SHP77 (cell line): ENCODE results near the gene MEOX2.

Source experiments
- DNase-seq, 2 experiments: peaks; one replicate each; lab custom pipeline; 2025; lab: John Stamatoyannopoulos, UW

MEOX2 gene

DNA sequence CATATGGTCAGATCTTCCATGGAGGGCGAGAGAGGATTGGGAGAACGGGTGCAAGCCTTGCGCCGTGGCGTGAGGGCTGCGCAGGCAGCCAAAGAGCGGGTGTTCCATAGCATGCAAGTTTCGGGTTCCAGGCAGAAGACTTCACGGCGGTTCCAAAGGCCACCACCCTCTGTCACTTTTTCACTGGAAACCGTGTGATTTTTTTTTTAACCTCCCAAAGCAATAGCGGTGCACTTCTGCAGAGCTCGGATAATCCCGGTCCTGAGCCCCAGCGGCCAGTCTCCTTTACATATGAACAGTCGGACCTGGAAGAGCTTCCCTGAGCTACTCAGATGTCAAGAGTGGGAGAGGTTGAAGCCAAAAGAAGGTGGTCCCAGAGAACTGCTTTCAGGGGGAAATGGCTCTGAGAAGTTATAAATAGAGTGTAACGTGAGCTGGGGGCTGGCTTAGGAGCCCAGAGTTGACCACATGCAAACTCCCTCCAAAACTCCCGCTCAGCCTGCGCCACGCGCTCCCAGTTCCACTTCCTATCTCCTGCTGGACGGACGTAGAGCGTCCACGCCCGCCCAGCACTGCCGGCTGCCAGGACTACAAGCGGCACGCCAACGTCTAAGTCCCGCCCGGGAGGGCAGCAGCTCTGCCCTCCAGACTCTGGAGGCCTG, at the start of gene MEOX2:
Gene MEOX2, minus strand, starts transcription at position 389 of the 662 bp plus-strand sequence. Its CDS starts 281 bp downstream, at position 108.
- no peak for DNase-seq

DNA sequence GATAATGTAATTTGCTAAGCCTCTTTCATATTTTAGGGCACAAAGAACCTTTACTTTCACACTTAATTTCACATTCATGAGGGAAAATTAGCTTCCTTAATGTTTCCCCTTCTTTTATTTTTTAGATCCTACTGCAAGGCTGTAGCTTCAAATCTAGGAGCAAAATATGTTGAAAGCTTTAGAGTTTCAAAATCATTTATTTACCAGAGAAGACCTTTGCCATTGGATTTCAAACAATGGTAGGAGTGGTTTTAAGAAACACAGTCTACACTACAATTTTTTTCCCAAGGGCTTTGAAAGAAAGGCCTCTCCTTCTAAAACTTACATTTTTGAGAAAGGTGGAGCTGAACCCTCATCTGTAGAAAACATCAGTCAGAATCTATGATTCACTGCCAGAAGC, 43.3 kb upstream of the MEOX2 start:
- no peak for DNase-seq

DNA sequence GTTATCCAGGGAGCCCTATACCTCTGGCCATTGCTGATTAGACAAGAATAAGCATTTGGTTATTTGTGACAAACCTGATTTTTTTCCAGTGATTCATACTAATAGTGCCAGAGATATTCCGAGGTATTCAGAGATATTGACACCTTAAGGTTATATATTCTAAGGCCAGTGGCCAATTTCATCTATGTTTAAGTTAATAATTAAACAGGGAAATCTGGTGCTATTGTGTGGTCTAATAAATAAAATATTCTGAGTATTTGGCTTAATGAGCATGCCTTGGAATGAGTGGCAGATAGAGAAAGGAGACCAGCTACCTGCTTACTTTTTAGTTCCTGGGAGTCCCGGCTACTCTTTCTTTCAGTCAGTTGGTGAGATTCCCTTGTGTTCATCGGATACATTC, 38.6 kb upstream of the MEOX2 start:
- DNase-seq: no peak

DNA sequence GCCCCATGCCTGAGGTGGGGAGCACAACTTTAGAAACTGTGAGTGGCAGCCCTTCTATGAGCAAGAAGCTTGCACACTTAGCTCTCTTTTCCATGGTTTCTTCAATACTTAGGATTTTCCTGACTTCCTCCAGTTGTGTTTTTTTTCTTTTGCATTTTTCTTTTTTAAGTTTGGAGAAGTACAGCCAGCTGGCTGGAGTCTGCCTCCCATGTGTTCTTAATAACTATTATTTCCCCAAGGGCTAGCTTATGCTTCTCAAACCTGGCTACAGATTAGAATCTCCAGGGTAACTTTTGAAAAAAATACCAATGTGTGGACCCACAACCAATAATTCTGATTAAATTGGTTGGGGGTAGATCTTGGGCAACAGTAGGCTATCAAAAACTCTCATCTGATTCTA, 37.4 kb upstream of the MEOX2 start:
- DNase-seq: no peak

DNA sequence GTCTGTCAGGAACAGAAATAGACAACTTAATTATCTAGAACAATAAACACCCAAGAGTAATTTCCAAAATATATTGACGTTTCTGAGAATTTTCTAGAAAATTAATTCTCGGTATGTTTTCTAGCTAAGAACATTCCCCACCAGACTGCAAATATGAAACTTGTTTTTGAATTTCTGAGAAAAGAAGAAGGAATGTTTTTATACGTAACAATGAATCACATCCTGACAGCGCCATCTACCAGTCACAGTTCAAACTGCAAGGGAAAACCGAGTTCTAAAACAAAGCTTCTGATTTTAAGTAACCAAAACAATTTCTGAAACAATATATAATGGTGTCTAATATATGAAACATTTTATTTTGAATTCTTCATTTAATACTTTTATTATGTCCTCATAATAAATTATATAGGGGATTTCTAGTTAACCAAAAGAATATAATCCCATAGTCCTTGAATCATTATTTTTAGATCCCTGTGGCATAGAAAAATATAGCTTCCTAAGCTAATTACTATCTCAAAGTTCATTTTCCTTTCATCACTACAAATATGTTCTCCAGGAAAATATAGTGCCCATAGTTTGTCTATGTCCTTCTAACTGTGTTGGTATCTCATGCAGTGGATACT, 34.5 kb upstream of the MEOX2 start:
- peak; percentile 25 to 63 for DNase-seq

DNA sequence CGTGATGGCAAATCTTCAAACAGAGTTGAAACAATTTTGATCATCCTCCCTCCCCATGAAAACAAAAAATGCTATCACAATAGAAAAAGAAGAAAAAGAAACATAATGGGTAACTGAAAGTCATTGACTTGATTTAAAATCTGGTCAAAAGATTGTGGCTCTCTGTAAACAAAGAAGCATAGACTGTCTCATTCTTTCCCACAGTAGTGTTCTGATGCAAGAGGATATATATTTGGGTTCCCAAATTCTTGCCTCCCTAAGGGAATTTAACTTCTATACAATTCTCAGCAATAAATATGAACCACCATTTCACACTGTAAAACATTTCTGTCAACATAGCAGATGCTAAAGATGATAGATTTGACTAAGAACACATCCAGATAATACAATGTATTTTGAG, 32.8 kb upstream of the MEOX2 start:
- no peak for DNase-seq

DNA sequence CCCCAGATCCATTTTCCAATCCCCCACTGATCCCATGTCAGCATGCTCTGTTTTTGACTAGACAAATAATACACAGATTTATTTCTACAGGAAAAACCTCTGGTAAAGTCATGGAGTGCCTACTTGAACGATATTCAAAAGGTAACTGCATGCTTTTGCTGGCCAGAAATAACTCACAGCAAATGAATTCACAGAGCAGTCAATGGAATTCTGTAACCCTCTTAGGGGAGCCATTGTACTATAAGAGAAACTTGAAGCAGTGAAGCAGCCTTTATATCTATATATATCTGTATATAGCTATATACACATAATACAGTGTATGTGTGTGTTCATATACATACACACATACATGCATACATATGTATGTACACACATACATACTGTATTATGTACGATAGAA, 29.0 kb upstream of the MEOX2 start:
- DNase-seq: no peak

DNA sequence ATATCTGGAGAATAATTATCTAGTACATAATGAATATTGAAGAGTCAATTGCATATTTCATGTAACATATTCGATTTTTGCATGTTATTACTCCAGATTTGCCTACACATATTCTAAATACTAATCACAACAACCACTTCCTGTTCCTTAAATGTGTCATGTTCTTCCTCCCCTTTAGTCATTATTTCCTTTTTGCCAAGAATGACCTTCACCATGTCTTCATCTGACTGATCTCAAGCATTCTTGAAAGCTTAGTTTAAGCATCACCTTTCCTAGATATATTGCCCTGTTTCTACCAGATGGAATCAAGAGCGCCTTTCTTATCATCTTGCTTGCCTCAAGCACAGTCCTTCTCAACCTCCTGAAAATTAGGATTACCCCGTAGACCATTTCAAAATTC, 23.5 kb upstream of the MEOX2 start:
- DNase-seq: no peak

DNA sequence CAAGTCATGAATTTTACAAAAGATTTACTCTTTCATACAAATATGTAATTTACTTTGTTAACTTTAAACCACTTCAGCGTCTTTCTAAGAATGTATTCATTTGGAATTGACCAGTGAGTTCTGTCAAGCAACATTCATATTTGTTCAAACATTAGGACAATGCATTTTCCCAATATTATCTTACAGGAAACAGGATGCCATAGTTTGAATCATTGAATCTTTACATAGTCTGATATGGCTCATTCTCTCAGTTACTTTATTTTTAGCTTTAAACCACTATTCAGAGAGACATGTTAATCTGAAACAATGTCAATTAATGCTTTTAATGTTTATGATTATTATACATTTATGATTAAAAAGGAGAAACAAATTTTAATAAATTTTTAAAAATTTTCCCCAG, 21.1 kb upstream of the MEOX2 start:
- no peak for DNase-seq

DNA sequence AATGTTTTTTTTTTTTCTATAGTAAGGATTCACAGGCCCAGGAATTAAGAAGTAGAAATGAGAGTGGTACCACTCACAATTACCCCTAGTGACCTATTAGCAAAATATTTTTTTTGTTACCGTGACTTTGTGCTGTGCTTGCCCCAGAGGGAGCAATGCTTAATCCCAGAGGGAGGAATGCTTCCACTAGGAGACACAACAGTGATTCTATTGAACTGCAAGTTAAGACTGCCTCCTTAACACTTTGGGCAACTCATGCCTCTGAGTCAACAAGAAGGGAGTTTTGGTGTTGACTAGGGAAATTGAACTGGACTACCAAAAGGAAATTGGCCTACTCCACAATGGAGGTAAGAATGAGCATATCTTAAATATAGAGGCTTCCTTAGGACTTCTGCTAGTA, 17.2 kb upstream of the MEOX2 start:
- no peak for DNase-seq

DNA sequence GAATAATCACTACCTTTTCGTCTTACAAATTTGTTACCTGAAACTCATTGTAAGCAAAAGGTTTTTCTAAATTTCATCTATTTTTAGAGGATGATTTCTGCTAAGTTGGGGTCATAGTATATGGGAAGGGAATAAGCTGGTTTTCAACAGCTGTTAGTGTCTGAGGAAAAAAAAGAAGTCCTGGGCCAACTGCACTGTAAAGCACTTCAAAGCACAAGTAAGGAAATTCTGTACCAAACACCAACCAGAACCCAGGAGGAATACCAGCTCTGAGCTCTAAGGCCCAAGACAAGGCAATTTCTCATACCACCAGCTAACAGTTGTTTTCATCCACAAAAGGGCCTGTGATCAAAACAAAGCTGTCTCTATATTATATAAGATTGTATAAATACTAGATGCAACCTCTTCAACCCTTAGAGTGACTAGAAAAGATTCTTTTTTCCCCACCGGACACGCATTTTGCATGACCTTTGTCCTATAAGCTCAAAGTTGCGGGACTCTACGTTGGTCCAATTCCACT, 6.1 kb upstream of the MEOX2 start:
- no peak for DNase-seq

DNA sequence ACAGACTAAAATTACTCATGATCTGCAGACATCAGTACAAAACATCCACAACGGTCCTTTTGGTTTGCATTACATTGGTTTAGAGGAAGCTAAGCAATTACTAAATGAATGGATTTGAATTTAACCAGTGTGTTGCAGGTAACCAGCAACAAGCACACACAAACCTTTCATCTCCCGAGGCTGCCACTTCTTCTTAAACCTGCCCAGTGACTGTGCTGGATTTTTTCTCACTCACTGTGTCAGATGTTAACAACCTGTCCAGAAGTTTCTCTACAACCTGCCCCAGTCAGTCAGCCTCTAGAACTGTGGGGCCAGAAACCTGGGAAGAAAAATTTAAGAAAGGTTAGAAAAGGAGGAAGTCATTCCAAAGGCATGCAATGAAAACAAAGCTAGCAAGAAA, 2.4 kb upstream of the MEOX2 start:
- DNase-seq: no peak

DNA sequence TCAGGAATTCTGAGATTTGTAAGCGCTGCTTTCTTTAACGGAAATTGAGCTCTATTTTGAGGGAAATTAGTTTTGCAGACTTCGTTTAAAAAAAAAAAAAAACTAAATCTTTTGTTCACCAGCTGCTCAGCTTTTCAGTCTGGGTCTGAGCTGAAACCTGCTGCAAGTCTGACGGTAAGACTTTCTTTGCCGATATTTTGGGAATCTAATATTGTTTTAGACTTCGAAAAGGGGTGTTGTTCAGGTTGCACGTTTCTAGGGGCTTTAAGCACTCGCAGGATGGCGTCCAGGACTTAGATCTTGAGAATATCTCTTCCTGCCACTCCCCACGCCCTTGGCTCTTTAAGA, 1.8 kb upstream of the MEOX2 start:
- DNase-seq: no peak

DNA sequence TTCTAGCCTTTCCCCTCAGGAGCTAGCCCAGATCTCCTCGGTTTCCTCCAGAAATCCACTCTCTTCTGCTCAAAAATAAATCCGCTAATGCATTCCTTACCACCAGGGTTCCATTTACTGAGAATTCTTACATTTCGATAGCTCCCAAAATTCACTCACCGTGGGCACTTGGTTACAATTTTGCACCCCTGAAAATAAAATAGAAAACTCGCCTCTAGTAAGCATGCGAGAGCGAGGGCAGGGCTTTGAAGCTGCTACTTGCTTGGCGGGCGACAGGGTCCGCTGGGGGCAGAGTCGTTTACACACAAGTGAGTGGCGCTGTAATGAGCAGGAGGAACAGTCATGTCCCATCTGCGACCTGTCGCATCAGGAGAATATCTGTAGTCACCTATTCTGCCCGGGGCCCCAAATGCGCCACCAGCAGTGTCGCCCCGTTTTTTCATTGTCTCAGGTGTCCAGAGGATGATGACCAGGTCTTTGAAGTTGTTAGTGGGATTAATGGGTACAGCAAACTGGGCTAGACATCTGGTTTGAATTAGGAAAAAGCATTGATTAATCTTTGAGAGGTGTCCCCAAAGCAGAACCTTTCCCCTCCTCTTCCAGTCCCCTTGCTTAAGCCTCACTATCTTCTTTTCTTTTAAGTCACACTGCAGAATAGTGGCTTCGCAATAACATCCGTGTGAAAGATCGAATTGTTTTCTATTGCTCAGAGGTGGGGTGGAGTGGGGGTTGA, 1.2 kb upstream of the MEOX2 start:
- DNase-seq: no peak

DNA sequence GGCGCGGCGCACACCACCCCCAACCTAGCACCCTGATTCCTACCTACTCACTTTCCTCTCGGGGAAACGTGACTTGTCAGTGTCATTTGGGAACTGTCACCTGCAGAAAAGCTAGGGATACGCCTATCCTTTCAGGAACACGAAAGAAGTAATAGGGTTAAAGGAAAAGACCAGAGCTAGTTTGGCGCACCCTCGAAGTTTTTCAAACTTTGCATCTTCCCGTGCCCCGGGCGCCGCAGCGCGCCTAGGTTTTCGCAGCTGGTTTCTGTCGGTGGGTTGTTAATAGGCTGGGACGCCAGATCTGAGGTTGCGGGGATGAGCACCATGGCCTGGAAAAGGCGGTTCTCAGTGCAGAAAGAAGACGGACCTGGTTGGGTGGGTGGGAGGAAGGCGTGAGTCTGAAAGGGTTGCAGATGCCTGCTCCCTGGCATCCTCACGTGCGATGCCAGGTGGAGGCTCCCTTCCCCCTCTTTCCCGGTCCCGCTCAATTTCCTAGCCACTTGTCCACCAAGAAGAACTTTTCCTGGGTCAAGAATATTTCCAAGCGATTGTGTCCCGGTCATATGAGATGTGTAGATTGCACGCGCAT, 568 bp upstream of the MEOX2 start:
- DNase-seq: no peak

DNA sequence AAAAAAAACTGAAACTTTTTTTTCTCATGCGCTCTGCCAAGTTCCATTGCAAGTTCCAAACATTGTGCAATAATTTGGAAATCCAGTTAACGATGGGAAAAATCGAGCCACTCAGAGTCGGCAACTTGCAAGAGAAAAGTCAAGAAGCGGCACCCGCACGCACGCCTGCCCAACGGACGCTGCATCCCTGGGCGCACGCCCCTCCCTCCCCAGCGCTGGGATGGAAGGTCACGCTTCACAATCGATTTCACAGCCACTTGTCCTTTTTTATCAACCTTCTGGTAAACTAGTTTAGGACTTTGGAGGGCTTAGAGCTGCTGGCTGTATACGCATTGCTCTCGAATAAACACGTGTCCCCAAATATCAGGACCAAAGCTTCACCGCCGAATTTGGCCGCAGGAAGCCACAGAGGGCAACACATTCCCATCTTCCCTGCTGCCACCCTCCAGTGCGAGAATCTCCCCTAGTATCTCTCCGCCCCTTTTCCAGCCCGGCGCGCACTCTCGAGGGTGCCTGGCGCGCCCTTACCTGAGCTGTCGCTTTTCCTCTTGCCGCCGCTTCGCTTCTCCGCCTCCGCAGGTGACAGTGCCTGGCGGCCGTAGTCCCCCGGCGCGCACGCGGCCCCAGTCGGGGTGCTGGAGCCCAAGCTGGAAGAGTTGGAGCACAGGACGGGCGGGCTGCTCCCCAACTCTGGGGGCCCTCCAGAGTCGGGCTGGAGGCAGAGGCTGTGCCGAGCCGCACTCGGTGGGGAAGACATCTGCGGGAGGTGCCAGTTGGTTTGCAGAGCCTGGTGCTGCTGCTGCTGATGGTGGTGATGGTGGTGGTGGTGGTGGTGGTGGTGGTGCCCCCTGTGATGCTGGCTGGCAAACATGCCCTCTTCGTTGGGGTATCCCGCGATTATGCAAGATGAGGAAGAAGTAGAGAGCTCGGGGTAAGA, 857 bp downstream of the MEOX2 start:
- no peak for DNase-seq

DNA sequence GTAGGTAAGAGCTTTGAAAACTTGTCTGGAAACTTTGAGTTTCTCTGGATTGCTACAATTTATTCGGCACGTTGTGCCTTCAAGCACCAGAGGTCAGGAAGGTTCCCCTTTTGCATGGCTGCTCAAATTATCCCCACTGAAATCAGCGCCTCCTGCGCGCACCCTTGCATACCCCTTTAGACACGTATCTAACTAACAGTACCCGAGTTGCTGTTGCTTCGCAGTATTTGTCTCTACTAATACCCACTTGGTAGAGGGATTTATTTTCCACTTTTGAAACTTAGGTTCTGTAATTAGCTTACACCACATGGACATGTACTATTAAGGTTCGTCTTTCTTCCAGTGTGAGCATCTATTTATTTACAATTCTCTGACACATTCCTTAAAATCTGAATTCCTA, 1.6 kb downstream of the MEOX2 start:
- no peak for DNase-seq

DNA sequence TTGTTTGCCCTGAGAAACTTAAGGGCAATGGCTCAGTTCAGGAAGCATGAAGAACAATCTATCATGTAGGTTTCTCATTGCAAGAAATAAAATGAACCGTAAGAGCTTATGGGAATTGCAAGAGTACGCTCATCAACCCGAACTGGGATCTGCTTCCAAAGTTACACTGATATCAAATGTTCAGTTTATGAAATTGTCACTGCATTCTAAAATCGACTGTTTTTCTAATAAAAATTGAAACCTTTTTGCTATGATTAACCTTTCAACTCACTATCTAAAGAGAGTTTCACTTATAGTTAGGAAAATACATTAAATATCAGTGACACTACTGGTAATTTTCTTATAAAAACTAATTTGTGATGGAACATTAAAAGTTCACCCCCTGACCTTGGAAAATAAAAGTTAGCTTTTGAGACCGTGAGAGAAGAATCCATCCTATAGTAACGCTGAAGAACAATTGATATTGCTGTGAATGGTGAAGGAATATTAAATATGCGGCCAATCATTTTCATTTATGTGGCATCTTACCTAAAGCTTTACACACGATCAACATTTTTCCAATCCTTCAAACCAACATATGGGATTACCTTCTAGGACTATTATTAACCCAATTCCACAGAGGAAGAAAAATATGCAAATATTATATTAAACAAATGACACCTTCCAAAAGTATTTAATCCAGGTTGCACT, 2.2 kb downstream of the MEOX2 start:
- no peak for DNase-seq

DNA sequence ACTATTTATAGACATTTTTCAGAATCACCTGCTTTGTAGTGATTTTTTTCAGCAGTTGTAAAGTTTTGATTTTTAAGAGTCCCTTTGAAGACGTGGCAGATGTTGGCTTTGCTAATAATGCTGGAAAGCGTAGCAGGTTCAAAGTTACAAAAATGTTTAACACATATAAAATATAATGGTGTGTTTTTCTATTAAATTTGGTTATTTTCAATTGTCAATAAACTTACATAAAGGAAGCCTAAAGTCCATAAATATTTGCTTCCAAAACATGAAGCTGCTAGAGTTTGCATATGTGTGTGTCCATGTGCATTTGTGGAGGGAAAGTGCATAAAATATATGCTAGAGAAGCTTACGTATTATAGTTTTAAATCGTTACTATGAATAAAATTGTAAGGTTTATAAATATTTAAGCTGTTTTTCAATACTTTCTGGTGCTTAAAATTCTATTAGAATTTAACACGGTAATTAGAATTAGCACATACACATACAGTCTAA, 3.7 kb downstream of the MEOX2 start:
- no peak for DNase-seq

DNA sequence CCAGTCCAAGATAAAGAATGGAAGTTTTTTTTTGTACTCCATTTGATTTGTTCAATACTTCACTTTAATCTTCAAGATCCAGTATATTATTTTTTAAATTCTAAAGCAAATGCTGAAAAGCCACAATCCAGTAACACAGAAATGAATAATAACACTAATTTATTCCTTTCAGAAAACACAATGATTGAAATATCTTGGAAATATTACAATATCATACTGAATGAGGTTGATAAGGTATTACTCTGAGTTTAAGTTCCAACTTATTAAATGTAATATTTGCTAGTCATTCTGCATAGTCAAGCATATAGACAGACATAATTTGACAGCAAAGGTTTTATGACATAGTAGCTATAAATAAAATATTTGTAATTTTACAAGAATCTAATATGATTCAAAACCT, 4.4 kb downstream of the MEOX2 start:
- DNase-seq: no peak

DNA sequence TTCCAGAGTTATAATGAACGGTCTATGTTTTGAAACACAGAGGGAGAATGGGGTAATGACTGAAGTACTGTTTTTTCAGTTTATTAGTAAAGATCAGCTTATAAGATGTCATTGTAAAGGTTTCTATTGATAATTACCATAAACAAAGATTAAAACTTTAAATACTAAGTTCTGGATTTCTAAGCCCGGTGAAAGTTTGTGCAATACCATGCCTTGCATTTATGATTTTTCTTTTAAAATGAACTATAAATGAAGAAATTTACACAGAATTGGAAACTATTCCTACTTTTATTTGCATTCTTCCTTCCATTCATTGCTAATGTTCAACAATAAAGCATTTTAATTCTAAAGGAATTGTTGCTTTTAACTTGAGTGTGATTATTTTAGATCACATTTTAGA, 4.9 kb downstream of the MEOX2 start:
- no peak for DNase-seq
